ENCODE data around the gene SLC1A5. TPM values are rescaled to one million over a fixed set of nuclear protein-coding genes. Genes with fewer than 3 reads are reported as not detected.

SLC1A5 gene
- total RNA-seq, 1 donor from 2014 or later: 6.9 TPM

DNA sequence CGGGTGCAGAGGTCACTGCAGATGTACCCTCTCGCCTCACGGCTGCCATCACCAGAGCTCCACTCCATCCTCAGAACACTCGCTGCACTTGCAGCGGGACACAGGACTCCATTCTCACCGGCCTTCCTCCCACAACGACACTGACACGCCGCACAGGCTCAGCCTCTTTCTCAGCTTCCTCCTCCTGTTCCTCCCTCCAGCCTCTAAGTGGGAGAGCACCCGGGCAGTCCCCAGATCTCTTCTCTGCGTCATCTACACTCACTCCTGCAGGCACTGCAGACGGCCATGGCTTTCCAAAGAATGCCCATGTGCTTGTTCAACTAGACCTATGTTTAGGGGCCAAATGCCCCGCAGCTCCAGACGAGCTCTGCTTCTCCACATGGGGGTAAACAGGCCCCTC, 56.8 kb downstream of the SLC1A5 start:
- DNase-seq: peak; percentile 37
- no peak for ATAC-seq
- intact Hi-C loops (cut with micrococcal nuclease): no loop called here

DNA sequence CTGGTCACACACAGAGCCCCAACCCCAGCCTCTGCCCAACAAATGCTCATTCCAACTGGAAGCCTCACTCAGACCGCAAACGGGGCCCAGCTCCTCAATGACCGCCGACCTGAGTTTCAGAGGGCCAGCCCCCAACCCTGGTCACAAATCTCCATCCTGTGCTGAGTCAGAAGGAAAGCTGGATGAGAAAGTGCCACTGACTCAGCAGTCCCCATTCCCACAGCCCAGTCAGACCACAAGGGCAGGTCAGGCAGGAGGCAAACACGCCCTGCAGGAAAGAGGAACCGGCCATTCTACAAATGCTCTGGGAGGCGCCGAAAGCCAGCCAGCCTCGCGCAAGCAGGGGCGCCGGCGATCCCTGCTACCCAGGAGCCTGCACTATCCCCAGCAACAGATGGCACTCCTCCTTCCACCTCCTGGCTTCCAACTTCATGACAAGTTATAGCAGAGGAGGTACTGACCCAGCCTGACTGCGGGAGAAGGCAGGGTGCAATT, 57.3 kb downstream of the SLC1A5 start:
- DNase-seq: peak; percentile 59
- peak; percentile 5 for ATAC-seq
- intact Hi-C loops (cut with micrococcal nuclease): no loop called here

DNA sequence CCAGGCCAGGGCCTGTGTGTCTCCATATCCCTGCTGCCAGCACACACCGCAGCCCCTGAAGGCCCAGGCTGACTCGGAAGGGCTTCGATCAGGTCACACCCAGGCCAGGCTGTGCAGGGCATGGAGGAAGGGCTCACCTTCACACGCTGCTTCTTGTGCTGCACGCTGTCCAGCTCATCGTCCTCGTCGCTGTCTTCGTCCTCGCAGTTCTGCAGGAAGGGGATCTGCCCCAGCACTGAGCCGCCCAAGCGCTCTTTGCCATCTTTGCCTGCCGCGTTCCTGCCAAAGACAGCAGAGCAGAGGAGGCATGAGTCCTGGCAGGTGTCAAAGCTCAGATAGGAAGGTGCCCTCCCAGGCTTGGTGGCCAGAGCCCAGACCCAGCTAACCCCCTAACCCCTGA, 57.8 kb downstream of the SLC1A5 start:
- no peak for DNase-seq
- intact Hi-C loops (cut with micrococcal nuclease): no loop called here
- ATAC-seq: no peak

DNA sequence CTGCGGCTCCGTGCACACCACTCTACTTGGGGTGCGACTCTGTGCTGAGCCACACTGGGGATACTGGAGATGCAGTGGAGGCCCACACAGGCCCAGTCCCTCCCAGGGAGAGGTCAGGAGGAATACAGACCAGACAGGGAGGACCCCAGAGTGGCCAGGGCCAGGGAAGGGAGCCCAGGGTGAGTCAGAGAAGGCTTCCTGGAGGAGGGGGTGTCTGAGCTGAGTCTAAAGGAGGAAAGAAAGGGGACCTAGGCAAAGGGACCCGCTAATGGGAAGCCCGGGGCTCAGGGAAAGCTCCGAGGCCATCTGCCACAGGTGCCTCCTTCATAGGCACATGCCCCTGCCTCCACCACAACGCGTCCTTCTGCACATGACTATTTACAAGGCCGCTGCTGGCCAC, 58.2 kb downstream of the SLC1A5 start:
- ATAC-seq: no peak
- no peak for DNase-seq
- intact Hi-C loops (cut with micrococcal nuclease): no loop called here

DNA sequence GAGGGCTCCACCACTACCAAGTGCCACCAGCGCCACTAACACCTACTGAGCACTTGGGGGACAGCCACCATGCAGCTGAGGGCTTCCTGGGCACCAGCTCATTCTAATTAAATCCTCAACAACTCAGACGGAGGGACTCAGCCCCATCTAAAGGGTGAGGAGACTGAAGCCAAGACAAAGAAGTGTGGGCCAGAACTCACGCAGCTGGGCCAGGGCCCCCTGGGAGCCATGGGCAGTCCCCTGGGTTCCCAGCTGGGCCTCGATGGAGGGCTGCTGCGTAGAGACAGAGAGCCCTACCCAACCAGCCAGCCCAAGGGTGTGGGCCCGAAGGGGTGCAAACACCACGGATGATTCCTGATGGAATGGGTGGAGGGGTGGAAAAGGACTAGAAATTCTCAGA, 58.7 kb downstream of the SLC1A5 start:
- intact Hi-C loops (cut with micrococcal nuclease): no loop called here
- ATAC-seq (no peak), DNase-seq (no peak)

DNA sequence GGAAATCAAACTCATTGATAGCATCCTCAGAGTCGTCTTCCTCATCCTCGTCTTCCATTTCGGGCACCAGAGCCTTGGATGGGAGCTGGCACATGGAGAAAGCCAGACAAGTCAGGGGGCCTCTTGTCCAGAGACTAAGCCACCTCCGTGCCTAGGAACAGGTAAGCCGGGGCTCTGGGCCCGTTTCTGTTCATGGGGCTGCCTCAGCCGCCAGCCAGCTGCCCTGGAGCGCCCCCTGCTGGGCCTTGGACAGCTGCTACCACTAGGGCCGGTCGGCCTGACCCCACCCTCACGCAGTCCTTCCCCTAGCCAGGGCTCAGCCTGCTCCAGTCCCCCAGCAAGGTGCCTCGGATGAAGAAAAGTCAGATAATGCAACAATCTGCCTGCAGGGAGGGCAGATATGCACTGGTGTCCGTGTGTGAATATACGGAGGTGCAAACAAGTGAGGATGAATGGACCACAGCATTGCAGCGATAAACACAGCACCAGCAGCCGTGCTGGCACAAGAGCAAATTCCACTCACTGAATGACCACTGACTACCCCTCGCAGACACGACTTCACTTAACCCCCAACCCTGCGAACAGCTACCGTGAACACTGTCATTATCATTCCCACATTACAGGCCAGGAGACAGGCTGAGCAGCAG, 59.6 kb downstream of the SLC1A5 start:
- ATAC-seq: peak; percentile 75
- DNase-seq: peak; percentile 88
- intact Hi-C loops (cut with micrococcal nuclease): no loop called here

DNA sequence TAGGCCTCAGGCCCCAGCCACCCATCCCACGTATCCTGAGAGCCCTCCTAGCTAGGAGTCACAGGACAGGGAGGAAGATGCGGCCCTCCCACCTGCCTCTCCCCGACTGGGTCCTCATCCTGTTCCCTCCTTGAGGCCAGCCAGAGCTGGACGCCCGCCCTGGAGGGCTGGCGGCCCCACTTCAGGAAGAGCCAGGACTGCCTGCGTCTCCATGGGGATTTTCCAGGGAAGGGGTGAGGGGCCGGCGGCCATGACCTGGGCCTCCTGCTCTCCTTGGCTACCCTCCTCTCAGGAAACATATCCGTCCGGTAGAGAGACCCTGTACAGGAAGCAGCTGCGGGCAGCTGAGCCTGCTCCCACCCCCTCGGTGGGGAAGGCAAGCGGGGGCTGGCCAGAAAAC, 60.2 kb downstream of the SLC1A5 start:
- intact Hi-C loops (cut with micrococcal nuclease): no loop called here
- ATAC-seq: peak; percentile 44
- peak; percentile 65 for DNase-seq

DNA sequence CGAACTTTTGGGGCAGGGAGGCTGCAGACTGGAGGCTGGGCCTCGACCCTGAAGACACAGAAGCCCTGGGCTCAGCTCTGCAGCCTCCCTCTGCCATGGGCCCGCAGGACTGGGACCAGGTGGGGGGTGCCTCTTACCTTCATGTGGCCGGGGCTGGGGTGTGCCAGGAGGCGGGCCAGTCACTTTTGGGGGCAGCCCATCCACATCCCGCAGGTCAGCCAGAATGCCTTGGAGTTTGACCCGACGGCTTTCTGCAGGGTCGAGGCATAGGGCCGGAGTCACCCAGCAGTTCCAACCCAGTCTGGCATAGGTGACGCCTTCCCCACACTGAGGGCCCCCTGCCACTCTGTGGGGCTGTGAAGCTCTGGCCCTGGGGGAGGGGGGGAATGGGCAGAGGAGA, 60.6 kb downstream of the SLC1A5 start:
- intact Hi-C loops (cut with micrococcal nuclease): no loop called here
- no peak for DNase-seq
- no peak for ATAC-seq

DNA sequence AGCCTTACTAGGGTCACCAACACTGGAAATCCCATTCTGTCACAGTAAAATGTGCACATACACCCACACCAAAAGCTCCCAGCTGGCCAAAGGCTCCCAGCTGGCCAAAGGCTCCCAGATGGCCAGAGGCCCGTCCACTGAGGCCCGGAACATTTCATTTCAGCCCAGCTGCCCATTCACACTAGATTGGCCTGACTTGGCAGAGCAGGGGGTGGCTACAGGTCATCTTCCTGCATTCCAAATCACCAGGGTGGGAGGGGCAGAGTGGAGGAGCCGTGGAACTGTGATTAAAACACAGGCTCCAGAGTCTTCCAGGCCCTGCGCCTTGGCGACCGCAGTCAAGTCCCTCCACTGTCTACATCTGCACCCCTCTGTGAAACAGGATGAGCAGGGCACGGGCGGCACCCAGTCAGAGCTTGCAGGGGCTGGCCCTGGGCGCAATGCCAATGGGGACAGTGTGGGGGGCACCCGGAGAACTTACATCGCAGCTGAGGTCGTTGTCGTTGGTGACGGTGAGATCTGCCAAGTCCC, 61.4 kb downstream of the SLC1A5 start:
- DNase-seq (no peak), ATAC-seq (no peak)

DNA sequence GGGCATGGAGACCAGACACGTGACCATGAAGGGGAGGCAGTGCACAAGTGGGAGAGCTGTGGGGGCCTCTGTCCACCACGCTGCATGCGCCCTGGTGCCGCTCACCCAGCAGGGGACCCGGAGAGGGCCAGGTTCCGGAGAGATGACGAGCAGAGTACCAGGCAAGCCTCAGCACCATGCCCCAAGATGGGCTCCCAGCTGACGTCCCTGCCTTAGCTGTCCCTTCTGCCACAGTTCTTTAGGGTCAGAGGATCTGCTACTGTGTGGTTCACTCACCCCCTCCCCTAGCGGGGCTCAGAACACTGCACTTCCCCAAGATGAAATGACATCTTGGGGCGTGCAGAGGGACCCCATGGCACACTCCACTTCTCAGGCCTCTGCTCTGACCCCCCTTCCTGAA, 61.8 kb downstream of the SLC1A5 start:
- ATAC-seq: no peak
- intact Hi-C loops (cut with micrococcal nuclease): no loop called here
- DNase-seq: no peak

More for the DNA sequence above, 61.4 kb downstream of the SLC1A5 start:
- intact Hi-C loops (cut with micrococcal nuclease): no loop called here

DNA sequence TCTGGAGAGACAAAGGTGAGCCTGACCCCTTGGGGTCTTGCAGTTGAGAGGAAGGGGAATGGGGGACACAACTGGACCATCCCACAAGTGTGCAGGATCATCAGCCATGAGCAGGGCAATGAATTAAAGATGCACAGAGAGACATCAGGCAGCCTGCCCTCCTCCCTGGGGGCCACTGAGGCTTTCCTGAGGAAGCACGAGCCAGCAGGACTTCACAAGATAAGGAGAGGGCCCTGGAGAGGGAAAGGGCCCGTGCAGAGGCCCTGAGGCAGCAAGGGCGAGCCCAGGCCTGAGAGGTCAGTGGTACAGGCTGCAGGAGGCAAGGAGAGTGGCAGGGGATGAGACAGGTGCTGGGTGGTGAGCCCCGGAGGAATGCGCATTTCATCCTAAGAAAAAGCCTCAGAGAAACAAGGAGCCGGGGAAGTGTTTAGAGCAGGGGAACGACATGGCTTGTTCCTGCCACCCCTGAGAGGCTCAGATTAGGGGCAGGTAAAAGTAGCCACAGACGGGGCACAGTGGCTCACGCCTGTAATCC, 62.5 kb downstream of the SLC1A5 start:
- no peak for DNase-seq

DNA sequence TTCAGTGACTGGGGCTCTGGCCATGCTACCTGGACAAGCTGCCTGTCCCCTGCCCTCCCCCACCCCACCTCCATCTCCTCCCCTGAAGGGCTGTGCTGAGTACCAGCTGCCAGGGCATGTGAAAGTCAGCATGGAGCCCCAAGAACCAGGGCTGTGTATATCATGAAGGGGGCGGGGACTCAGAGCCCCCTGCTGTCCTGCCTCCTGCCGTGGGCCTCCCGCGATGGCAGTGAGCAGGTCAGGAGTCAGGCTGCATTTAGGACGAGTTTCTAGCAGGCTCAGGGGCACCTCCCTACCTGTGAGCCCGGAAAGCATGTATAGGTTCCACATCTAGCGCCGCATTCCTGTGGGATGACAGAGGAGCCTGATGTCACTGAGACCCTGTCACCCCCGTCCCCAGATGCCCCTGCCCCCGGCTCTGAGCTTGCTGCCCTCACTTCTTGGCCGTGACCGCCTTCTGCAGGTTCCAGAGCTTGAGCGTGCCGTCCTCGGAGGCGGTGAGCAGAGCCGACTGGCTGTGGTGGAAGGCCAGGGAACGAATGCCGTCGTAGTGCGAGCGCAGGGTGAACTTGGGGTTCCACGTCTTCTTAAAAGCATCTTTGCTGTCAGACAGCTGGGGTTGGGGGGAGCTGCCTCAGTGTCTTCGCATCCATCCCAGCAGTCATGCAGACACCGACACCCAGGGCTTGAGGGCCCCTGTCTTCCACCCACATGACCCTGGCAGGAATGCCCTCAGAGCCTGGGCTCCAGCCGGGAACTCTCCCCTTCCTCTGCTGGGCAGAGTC, 63.2 kb downstream of the SLC1A5 start:
- intact Hi-C loops (cut with micrococcal nuclease): no loop called here
- ATAC-seq (no peak), DNase-seq (no peak)

More for the DNA sequence above, 62.5 kb downstream of the SLC1A5 start:
- intact Hi-C loops (cut with micrococcal nuclease): no loop called here
- ATAC-seq: no peak

Other genes starting within 250 kb of the SLC1A5 start
- 323 TPM for gene CALM3, start 187.3 kb downstream of the SLC1A5 start, total RNA-seq
- 3.0 TPM for gene PTGIR, start 163.5 kb downstream of the SLC1A5 start, total RNA-seq
- gene GNG8, start 152.4 kb downstream of the SLC1A5 start, total RNA-seq: not detected
- gene DACT3, start 127.4 kb downstream of the SLC1A5 start, total RNA-seq: 14.1 TPM
- 9.3 TPM for gene PRKD2, start 71.5 kb downstream of the SLC1A5 start, total RNA-seq
- 15.3 TPM for gene FKRP, start 42.5 kb downstream of the SLC1A5 start, total RNA-seq
- 49.0 TPM for gene STRN4, start 42.1 kb downstream of the SLC1A5 start, total RNA-seq
- gene AP2S1, start 62.3 kb upstream of the SLC1A5 start, total RNA-seq: 85.2 TPM
- gene ARHGAP35, start 72.4 kb upstream of the SLC1A5 start, total RNA-seq: 69.7 TPM
- gene NPAS1, start 231.2 kb upstream of the SLC1A5 start, total RNA-seq: 0.32 TPM